HG03064 (cell line): Measurements from ENCODE around the gene PAQR4.
A peak's percentile ranks its signal among the peaks of the same experiment; 100 is the strongest.
"Not testable (repeated sequence)": the region's sequence is repeated elsewhere in the genome, so short reads cannot be mapped to it uniquely, and the experiment has no call there.

Experiments used
- ATAC-seq: cut with Tn5 transposase; IDR thresholded peaks from one replicate; pipeline ENCODE4 v1.9.1; 2021; ENCODE audit warnings: low read depth; ENCODE audit not compliant: unreplicated experiment

Gene PAQR4

GRCh38 chr16:2968738-2969544 lies at the start of gene PAQR4:
Gene PAQR4 (plus strand): TSS chr16:2969348. CDS start chr16:2969675, 327 bp downstream.
- peak; percentile 59 for ATAC-seq

GRCh38 chr16:2919511-2920255 lies 49.5 kb upstream of the PAQR4 start:
- no peak for ATAC-seq

- ATAC-seq, result no peak
Measured at GRCh38 chr16:2923481-2923880, 45.7 kb upstream of the PAQR4 start.

DNA sequence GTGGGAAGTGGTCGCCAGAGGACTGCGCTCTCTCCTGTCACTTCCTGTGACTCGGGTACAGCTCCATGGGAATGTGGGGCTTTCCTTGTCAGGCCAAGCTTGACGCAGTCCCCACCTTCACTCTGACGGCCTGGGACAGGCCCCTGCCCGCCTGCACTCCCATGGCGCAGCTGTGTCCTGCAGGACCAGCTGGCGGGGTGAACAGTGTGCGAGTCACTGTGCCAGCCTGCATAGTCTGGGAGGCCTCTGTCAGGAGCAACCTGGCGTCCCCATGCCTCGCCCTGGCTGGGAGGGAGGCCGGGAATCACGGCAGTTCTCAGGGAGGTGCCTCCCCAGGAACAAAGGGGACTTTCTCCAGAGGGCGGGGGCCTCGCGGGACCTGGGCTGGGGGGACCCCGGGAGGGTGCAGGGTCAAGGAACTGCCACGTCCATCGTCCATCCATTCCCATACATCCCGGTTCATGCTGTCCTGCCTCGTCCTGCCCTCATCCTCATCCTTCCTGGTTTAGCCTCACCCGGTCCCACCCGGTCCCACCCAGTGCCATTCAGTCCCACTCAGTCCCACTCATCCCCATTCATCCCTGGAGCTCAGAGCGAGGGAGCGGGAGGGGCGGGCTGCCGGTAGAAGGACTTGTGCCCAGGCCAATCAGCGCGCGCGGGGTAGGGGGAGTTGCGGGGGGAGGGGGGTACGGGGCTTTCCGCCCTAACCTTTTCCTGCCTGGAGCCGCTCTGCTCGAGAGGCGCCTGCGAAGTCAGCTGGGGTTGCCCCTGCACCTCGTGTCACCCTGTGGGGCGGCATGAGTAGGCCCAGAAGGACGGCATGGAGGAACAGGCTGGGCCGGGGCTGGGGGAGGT lies 44.0 kb upstream of the PAQR4 start:
- ATAC-seq, result no peak

- no peak for ATAC-seq
Measured at GRCh38 chr16:2925951-2926649, 43.0 kb upstream of the PAQR4 start.

DNA sequence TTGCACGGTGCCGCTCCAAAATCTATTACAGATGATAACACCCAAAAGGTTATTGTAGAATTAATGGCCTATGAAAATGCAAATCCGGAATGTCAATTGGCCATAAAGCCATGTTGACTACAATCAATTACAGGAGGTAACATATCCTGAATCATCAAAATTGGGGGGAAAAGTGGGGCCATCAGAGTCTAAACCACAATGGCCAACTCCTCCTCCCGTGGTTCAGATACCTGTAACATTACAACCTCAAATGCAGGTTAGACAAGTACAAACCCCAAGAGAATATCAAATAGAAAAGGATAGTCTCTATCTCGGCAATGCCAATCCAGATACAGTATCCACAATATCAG lies 42.5 kb upstream of the PAQR4 start:
- no peak for ATAC-seq

GRCh38 chr16:2927010-2927646 lies 42.0 kb upstream of the PAQR4 start:
- ATAC-seq, result no peak

DNA sequence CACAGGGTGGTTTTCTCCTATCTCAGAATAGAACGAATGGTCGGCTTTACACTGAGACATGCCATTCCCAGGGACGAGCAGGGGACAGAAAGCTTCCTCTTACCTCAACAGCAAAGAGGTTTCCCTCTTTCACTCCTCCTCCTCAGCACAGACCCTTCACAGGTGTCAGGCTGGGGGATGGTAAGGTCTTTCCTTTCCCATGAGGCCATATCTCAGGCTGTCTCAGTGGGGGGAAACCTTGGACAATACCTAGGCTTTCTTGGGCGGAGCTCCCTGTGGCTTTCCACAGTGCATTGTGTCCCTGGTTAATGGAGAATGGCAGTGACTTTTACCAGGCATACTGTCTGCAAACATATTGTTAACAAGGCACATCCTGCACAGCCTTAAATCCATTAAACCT lies 41.0 kb upstream of the PAQR4 start:
- ATAC-seq, result not testable (repeated sequence)

DNA sequence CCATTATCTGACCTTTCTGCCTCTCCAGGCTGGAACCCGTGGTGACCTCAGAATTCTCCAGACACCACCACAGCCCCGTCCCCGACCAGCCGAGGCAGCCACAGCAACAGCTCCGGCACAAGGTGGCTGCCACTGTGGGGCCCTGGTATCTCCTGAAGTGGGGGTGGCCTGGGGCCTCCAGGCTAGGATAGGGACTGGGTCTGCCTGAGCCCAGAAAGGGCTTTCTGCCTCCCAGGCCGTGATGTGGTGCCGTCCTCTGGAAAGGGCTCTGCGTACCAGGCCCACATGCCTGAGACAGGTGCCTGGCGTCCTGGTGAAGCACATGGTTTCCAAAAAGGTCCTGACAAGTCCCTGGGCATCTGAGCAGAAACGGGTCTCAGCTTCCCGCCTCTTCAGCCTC lies 40.4 kb upstream of the PAQR4 start:
- ATAC-seq, result no peak

- no peak for ATAC-seq
Measured at GRCh38 chr16:2929693-2930092, 39.5 kb upstream of the PAQR4 start.

DNA sequence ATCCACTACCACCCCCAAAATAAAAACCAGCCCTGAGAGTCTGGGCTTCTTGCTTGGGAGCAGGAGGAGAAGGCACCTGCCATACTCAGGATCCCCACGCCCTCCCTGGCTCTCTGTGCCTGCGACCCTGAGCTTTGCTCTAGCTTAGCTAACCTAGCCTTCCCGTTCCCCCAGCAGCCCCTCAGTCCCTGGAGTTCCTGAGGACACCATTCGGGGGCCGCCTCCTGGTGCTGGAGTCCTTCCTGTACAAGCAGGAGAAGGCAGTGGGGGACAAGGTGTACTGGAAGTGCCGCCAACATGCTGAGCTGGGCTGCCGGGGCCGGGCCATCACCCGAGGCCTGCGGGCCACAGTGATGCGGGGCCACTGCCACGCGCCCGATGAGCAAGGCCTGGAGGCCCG lies 38.9 kb upstream of the PAQR4 start:
- ATAC-seq, result no peak

DNA sequence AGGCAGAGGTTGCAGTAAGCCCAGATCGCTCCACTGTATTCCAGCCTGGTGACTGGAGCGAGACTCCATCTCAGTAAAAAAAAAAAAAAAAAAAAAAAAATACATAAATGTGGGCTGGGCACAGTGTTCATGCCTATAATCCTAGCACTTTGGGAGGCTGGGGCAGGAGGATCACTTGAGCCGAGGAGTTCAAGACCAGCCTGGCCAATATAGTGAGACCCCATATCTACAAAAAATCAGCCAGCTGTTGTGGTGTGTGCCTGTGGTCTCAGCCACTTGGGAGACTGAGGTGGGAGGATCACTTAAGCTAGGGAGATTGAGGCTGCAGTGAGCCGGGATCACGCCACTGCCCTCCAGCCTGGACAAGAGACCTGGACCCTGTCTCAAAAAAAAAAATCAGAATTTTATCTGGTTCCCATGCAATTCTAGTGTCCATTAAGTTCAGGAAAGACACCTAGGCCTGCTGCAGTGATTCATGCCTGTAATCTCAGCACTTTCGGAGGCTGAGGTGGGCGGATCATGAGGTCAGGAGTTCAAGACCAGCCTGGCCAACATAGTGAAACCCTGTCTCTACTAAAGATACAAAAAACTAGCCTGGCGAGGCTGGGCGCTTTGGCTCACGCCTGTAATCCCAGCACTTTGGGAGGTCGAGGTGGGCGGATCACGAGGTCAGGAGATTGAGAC lies 37.8 kb upstream of the PAQR4 start:
- ATAC-seq, result not testable (repeated sequence)

- no peak for ATAC-seq
Measured at GRCh38 chr16:2933136-2933535, 36.0 kb upstream of the PAQR4 start.

GRCh38 chr16:2933701-2934100 lies 35.4 kb upstream of the PAQR4 start:
- ATAC-seq, result no peak

DNA sequence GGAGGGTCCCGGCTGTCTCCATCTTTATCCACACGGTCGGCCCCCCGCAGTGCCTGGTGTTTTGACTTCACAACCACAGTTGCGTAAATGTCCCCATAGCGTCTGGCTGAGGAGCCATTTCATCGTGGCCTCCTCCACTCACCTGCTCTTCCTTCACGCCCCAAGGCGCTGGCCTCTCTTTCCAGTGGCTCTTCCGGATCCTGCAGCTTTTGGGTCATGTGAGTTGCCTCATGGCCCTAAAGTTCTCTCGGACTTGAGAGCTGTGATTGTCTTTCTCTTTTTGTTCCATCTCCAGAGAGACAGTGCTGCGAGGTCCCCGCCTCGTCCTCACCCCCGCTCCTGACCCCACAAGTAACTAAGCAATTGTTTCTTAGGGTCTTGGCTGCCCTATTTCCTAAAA lies 34.7 kb upstream of the PAQR4 start:
- no peak for ATAC-seq

- ATAC-seq, result no peak
Measured at GRCh38 chr16:2936436-2937011, 32.6 kb upstream of the PAQR4 start.

GRCh38 chr16:2937170-2937569 lies 32.0 kb upstream of the PAQR4 start:
- no peak for ATAC-seq

DNA sequence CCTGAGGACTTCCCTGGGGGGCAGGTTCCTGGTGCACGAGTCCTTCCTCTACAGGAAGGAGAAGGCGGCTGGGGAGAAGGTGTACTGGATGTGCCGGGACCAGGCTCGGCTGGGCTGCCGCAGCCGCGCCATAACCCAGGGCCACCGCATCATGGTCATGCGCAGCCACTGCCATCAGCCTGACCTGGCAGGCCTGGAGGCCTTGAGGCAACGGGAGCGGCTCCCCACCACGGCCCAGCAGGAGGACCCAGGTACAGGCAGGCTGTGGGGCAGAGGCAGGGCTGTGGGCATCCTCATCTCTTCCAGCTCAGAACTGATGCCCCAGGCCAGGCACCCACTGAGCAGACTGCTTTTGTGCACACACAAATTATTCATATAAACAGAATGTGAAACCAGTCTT lies 30.9 kb upstream of the PAQR4 start:
- no peak for ATAC-seq

GRCh38 chr16:2939968-2940367 lies 29.2 kb upstream of the PAQR4 start:
- ATAC-seq, result no peak
